Left hindlimb (tissue), 1 donor: ENCODE data around the gene RFX3.

ENCODE experiments used
- DNase-seq: peaks from one replicate; pipeline ENCODE4 v3.0.0-alpha.2; 2018

The RFX3 gene

GRCh38 chr9:3431890-3432289 is 93.9 kb downstream of the RFX3 start:
- DNase-seq, result no peak

GRCh38 chr9:3419893-3420292 is 105.9 kb downstream of the RFX3 start:
- no peak for DNase-seq

- no peak for DNase-seq
These were observed 109.9 kb downstream of the RFX3 start for GRCh38 chr9:3415906-3416305.

GRCh38 chr9:3413984-3414383 is 111.8 kb downstream of the RFX3 start:
- no peak for DNase-seq

- no peak for DNase-seq
These were observed 115.3 kb downstream of the RFX3 start for GRCh38 chr9:3410461-3410860.

DNA sequence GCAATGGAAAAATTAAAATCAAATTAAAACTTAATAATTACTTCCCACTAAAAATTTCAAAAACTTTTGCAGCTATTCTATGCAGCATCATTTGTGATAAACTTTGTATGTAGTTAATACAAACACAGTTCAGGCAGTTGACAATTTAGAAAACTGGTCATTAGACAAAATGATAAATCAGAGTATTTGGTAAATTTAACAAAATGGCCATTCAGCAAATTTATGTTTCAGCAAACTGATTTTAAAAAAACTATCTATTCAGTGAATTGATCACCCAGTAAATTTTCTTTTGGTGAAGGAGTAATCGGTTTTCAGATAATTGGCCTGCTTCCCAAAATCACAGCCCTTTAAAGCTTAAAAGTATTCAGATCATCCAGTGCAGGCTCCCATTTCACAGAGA is 116.3 kb downstream of the RFX3 start:
- DNase-seq, result no peak

DNA sequence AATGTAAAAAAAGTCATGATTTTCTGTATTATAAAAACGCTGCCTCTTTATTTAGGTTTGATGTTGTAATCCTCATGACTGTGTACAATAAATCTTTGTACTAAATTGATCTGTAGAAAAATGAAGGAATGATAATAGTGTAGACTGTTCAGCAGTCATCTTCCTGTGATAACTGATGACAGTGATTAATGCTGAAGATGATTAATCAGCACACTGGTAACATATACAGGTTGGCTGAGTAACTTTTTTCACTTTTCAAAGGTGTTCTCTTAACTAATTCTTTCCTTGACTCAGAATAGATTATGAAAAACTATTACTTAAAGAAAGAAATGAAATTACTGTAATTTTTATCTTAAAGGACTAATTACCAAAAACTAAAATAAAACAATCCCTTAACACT is 122.5 kb downstream of the RFX3 start:
- no peak for DNase-seq

DNA sequence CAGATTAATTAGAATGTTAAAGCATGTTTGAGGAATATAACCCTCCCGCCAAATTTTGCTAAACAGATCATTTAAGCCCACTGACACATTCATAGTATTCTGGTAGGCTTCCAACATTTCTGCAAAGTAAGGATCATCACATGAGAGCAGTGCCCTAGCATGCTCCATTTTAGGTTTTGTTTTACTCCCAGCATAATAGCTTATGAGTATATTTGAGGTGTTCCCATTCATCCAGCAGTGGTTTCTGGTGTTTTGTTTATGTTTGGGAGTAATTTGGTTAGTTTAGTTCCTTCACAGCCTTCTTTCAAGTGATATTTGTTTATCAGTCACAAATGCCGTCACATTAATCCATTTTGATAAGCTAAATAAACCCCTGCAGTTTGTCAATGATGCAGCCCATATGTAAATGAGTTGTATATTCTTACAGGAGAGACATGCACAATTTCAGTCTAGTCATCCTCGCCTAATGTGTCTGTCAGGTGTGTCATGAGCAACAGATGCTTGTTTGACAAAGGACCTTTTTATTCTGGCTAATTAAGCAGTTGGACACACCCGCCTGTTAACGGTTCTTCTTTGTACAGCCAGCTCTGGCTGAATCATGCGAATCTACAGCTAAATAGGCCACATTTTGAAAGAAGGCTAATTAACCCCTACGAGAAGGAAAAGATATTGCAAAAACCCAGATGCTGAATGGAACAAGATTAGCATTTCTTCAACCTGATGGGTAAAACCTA is 124.4 kb downstream of the RFX3 start:
- no peak for DNase-seq

- DNase-seq, result no peak
These were observed 127.6 kb downstream of the RFX3 start for GRCh38 chr9:3398232-3398648.

GRCh38 chr9:3397766-3398165 is 128.0 kb downstream of the RFX3 start:
- no peak for DNase-seq

DNA sequence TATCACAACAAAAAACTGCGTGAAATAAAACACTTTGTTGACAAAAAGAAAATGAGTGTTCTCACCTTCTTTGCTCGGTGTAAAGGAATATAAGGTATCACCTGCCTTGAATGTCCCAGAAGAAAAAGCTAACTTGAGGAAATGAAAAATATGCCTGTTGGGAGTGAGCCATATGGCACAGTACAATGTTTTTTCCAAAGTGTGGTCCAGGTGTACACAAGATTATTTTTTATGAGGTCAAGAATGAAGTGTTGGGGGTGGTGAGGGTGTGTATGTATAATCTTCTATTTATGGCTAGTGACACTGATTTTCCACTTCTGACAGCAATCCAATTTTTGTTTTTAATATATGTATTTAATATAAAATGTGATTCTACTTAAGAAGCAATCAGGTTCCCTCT is 134.4 kb downstream of the RFX3 start:
- DNase-seq, result no peak

DNA sequence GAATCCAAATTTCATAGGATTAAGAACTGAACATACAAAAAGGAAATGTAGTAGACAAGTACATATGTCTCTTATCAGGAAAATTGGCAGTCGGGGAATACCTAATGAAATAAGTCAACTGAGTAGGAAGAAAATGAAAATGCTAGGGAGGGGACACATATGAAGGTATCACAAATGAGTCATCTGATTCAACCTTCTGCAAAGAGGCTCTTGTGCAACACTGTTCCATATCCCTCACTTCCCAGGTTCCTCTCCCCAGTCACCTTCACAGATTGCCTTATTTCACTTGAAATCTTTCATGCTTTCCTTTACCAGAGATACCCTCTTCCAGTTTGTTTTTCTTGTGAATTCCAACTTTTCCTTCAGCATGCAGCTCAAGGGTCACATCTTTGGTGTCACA is 139.0 kb downstream of the RFX3 start:
- DNase-seq, result no peak

- no peak for DNase-seq
These were observed 139.9 kb downstream of the RFX3 start for GRCh38 chr9:3385871-3386270.

DNA sequence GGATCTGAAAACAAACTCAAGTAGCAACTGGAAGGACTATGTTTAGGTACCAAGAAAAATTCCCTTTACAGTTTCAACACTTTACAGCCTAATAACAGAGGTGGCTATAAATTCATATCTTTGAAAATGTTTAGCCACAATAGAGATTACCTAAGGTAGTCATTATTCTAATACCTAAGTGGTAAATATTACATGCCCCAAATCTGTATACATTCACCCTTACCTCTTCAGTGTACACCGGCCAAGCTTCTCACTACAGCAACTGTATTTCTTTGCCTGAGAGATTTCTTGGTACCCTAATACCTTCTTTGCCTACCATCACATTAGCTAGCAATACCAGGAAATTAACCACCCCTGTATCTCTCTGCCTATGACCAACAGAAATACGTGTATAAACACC is 154.0 kb downstream of the RFX3 start:
- no peak for DNase-seq

DNA sequence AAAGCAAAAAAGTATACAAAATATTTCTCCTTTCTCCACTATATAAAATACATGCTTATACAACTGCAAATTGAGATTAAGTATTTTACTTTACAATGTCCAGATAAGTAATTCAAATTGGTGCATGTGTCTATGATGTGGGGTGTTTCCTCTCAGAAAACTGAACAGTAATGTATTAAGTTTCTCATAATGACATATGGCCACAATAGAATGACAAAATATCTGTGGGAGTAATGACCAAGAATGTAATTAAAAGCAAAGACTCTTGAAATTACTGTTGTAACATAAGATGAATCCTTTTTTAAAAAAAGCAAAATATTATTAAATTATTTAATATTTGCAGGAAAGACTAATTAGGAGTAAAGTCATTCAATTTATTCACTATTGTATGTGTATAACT is 155.1 kb downstream of the RFX3 start:
- no peak for DNase-seq

DNA sequence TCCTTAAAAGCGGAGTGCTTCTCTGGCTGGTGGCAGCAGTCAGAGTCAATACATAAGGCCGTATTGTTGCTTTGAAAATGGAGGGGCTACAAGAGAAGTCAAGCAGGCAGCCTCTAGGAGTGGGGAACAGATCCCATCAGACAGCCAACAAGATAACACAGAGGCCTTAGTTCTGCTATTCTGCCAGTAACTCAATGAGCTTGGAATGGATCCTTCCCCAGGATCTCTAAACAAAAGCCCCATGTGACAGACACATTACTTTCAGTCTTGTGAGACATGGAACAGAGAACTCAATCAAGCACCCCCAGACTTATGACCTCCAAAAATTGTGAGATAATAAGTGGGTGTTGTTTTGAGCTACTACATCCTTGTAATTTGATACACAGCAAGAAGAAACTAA is 158.6 kb downstream of the RFX3 start:
- no peak for DNase-seq

GRCh38 chr9:3361689-3362392 is 164.0 kb downstream of the RFX3 start:
- no peak for DNase-seq

GRCh38 chr9:3361116-3361515 is 164.7 kb downstream of the RFX3 start:
- no peak for DNase-seq

- no peak for DNase-seq
These were observed 165.6 kb downstream of the RFX3 start for GRCh38 chr9:3360245-3360644.

DNA sequence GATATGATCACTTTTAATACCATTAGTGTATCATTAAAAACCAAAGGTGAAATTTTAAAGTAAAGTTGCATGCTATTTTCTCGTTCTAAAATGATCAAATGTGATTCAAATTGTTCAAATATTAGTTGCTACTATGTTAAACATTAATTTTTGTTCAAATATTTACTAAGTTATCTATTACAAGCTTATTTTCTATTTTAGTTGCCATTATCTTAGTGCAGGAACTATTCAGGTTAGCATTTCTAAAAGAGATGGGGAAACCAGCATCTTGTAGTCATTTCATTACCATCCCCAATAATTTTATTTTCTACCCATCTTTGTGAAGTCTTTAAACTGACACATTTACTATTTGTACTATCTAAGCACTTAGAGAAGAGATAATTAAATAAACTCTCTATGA is 166.0 kb downstream of the RFX3 start:
- DNase-seq, result no peak

DNA sequence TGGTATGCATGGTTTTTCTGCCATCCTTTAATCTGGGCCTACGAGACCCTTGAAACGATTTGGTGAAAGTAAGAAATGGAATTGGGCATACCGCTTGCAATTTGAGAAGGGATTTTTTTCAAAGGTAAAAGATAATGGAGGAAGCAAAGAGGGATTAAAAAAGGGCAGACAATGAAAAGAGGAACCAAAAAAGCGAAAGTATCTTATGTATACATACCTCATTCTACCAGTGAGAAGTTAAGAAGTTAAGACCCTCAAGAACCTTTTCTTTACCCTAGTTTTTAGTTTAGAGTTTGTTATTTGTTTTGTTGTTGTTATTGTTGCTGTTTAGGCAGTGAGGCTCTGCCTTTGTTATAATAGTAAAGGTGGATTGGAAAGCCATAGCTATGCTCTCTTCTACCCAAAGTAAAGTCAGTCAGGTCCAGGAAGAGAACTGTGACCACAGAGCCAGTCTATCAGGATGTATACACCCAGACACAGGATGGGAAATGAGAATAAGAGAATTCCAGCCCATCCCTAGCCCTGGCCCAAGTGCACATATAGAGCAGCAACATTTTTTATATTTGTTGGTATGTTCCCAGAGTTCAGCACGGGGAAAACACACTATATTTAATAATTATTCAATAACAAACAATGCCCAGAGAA is 166.6 kb downstream of the RFX3 start:
- DNase-seq, result no peak

- DNase-seq, result no peak
These were observed 177.6 kb downstream of the RFX3 start for GRCh38 chr9:3348169-3348568.

DNA sequence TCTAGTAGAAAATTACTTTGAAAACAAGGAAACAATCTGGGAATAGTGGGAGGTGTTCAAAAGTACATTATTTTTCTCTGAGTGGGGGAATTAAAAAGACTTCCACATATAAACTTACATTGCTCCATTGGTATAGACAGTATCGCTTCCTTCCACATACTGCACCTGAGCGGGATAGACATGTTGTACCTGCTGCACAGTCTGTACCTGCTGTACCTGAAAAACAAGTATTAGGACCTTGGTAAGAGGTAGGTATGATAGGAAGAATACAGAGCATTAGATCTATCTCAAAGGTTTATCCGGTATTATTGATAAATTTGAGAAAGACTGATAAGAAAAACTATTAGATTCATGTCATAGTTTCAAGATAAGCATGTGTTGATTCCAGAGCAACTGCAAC is 179.3 kb downstream of the RFX3 start:
- DNase-seq, result no peak

DNA sequence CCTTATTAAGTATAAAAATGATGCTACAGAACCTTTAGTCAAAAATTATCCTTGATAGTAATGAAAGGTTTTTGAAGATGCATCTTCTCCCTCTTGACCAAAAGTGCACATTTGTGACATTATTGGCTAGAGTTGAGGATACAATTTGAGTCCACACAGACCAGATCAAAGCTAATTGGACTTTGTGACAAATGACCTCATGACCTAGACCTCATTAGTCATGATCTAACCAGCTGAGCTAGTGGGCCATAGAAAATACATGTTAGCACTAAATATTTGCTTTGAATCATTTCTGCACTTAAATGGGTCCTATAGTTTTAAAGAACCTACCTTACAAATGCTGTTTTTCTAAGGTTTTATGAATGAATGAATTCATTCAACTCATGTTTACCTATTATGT is 182.1 kb downstream of the RFX3 start:
- no peak for DNase-seq
